ENCODE measurements around the gene AHCY. TPM values are rescaled to one million over a fixed set of nuclear protein-coding genes. Genes with fewer than 3 reads are reported as not detected.

Gene AHCY
- total RNA-seq, 3 donors from 2014 or later: 66.9 to 105 (median 88.4) TPM

- Histone ChIP-seq H3K4me1 (peaks cover 0 to 4% of the 10 kb centered on the region in 2 donors), H3K4me3 (peak overlapping the region; percentile 90 to 100 (median 92)), H3K9me3 (no peaks in the 10 kb centered on the region), H3K36me3 (no peaks in the 10 kb centered on the region), H3K27me3 (no peaks in the 10 kb centered on the region), H3K27ac (peak overlapping the region; percentile 92 to 98)
- no peak for DNase-seq (ENCODE audit: low spot score in 2 of 2)
- TF ChIP-seq CTCF (IDR thresholded peaks at IDR 0.05): no peak
- no peak for TF ChIP-seq POLR2A (IDR thresholded peaks at IDR 0.05)
- TF ChIP-seq POLR2AphosphoS5 (IDR thresholded peaks at IDR 0.05): no peak
- intact Hi-C loops (cut with DNase I; ENCODE audit: low total_unique reads): no loop called here
These were observed 838 bp downstream of the AHCY start for GRCh38 chr20:34302312-34302722.

GRCh38 chr20:34301587-34302311, 1.4 kb downstream of the AHCY start:
- no peak for DNase-seq (ENCODE audit: low spot score in 2 of 2)
- peak overlapping the region in 1 of 2 donors; percentile 98 for H3K27ac ChIP-seq
- H3K4me3 ChIP-seq: peak overlapping the region; percentile 90 to 100 (median 92)
- intact Hi-C loops (cut with DNase I; ENCODE audit: low total_unique reads): no loop called here
- H3K9me3 ChIP-seq: no peaks in the 10 kb centered on the region
- H3K4me1 ChIP-seq: peaks cover 0 to 4% of the 10 kb centered on the region in 2 donors
- no peak for TF ChIP-seq POLR2A (IDR thresholded peaks at IDR 0.05)
- no peak for TF ChIP-seq CTCF (IDR thresholded peaks at IDR 0.05)
- no peak for TF ChIP-seq POLR2AphosphoS5 (IDR thresholded peaks at IDR 0.05)
- H3K27me3 ChIP-seq: no peaks in the 10 kb centered on the region
- H3K36me3 ChIP-seq: no peaks in the 10 kb centered on the region

- Histone ChIP-seq H3K36me3 (no peaks in the 10 kb centered on the region), H3K4me1 (peaks cover 0 to 4% of the 10 kb centered on the region in 2 donors), H3K27me3 (no peaks in the 10 kb centered on the region), H3K4me3 (no peak overlapping the region), H3K27ac (no peak overlapping the region), H3K9me3 (no peaks in the 10 kb centered on the region)
- intact Hi-C loops (cut with DNase I; ENCODE audit: low total_unique reads): no loop called here
- DNase-seq (ENCODE audit: low spot score in 2 of 2): no peak
- no peak for TF ChIP-seq POLR2A (IDR thresholded peaks at IDR 0.05)
- no peak for TF ChIP-seq CTCF (IDR thresholded peaks at IDR 0.05)
- no peak for TF ChIP-seq POLR2AphosphoS5 (IDR thresholded peaks at IDR 0.05)
These were observed 2.2 kb downstream of the AHCY start for GRCh38 chr20:34300809-34301586.

- Histone ChIP-seq H3K4me1 (peaks cover 0 to 4% of the 10 kb centered on the region in 2 donors), H3K27ac (no peak overlapping the region), H3K36me3 (no peaks in the 10 kb centered on the region), H3K9me3 (no peaks in the 10 kb centered on the region), H3K4me3 (no peak overlapping the region), H3K27me3 (no peaks in the 10 kb centered on the region)
- no peak for DNase-seq (ENCODE audit: low spot score in 2 of 2)
- intact Hi-C loops (cut with DNase I; ENCODE audit: low total_unique reads): no loop called here
- TF ChIP-seq POLR2AphosphoS5 (IDR thresholded peaks at IDR 0.05): no peak
- TF ChIP-seq CTCF (IDR thresholded peaks at IDR 0.05): no peak
- TF ChIP-seq POLR2A (IDR thresholded peaks at IDR 0.05): no peak
These were observed 2.8 kb downstream of the AHCY start for GRCh38 chr20:34300256-34300806.

All from breast epithelium (tissue), 4 donors.